ENCODE data around the gene OSBPL10.

DNA sequence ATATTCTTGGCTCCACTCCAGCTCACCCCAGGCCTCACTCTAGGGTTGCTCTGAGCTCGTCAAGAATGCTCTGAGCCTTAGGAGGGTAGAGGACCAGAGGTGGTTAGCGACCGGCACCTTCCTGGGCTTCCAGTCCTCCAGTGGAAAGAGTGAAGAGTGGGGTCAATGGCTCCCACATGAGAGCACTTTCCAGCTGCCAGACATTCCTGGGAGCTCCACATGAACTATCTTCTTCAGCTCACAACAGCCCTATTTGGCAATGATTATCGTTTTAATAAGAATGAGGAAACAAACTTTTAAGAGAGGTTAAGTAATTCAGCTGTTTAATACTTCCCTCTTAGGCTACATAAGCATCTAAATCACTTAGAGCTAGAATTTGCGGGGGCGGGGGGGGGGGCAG is 309.1 kb downstream of the OSBPL10 start:
- no peak for TF ChIP-seq SP2 (IDR thresholded peaks at IDR 0.05; ENCODE audit: low read length)
- TF ChIP-seq, protein P1, sequence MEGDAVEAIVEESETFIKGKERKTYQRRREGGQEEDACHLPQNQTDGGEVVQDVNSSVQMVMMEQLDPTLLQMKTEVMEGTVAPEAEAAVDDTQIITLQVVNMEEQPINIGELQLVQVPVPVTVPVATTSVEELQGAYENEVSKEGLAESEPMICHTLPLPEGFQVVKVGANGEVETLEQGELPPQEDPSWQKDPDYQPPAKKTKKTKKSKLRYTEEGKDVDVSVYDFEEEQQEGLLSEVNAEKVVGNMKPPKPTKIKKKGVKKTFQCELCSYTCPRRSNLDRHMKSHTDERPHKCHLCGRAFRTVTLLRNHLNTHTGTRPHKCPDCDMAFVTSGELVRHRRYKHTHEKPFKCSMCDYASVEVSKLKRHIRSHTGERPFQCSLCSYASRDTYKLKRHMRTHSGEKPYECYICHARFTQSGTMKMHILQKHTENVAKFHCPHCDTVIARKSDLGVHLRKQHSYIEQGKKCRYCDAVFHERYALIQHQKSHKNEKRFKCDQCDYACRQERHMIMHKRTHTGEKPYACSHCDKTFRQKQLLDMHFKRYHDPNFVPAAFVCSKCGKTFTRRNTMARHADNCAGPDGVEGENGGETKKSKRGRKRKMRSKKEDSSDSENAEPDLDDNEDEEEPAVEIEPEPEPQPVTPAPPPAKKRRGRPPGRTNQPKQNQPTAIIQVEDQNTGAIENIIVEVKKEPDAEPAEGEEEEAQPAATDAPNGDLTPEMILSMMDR (IDR thresholded peaks at IDR 0.05; ENCODE audit: control extremely low read depth in 1 of 3, insufficient read depth in 1 of 3, low read depth in 1 of 3, low read length in 3 of 3) = no peak
